Measurements from ENCODE around the gene MACROD1. TPM values are rescaled to one million over a fixed set of nuclear protein-coding genes. Genes with fewer than 3 reads are reported as not detected.

MACROD1 gene
- total RNA-seq, 3 donors from 2014 or later (not counting 1 experiment from before 2014, with no cell fraction given), result 0.73 to 3.3 (median 1.8) TPM

DNA sequence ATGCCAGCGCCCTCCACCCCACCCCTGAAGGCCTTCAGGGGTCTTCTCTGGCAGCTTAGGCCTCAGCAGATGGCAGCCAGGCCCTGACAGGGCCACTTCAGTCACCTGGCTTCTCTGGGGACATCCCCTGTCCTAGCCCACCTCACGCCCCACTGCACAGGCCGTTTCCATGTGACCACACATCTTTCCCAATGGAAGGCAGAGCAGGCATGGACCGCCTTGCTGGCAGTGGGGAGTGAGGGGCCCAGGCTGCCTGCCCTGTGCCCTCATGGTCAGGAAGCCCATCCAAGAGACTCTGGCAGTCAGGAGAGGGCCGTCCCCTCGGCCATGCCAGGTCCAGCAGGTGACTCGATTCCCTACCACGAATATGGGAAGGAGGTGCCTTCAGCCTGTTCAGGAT is 25.8 kb downstream of the MACROD1 start:
- Histone ChIP-seq H3K36me3 (ENCODE audit: control insufficient read depth, insufficient read depth, low read length) (no peaks in the 10 kb centered on the region), H3K27me3 (ENCODE audit: control insufficient read depth, insufficient read depth, low read length) (no peaks in the 10 kb centered on the region), H3K4me1 (ENCODE audit: control insufficient read depth, insufficient read depth, low read length) (peaks cover 8% of the 10 kb centered on the region), H3K9me3 (ENCODE audit: control insufficient read depth, insufficient read depth, low read length) (no peaks in the 10 kb centered on the region), H3K4me3 (ENCODE audit: low read length) (no peak overlapping the region), H3K27ac (ENCODE audit: low read length) (no peak overlapping the region)
- Mint-ChIP-seq H3K36me3 (no peaks in the 10 kb centered on the region), H3K4me3 (no peak overlapping the region), H3K4me1 (no peaks in the 10 kb centered on the region), H3K27me3 (ENCODE audit: low read depth in 2 of 2) (no peaks in the 10 kb centered on the region), H3K9me3 (no peaks in the 10 kb centered on the region), H3K27ac (no peak overlapping the region)
- TF ChIP-seq, protein P1, sequence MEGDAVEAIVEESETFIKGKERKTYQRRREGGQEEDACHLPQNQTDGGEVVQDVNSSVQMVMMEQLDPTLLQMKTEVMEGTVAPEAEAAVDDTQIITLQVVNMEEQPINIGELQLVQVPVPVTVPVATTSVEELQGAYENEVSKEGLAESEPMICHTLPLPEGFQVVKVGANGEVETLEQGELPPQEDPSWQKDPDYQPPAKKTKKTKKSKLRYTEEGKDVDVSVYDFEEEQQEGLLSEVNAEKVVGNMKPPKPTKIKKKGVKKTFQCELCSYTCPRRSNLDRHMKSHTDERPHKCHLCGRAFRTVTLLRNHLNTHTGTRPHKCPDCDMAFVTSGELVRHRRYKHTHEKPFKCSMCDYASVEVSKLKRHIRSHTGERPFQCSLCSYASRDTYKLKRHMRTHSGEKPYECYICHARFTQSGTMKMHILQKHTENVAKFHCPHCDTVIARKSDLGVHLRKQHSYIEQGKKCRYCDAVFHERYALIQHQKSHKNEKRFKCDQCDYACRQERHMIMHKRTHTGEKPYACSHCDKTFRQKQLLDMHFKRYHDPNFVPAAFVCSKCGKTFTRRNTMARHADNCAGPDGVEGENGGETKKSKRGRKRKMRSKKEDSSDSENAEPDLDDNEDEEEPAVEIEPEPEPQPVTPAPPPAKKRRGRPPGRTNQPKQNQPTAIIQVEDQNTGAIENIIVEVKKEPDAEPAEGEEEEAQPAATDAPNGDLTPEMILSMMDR (IDR thresholded peaks at IDR 0.05), result no peak
- ATAC-seq, result no peak
- no peak for DNase-seq
- intact Hi-C loops (cut with micrococcal nuclease), result loop anchor here (10.0 kb wide), 1 partner anchor 1105 kb away; no protein-coding TSS in a partner anchor
- 87% methylated on average over 8 of the region's 8 CpGs for WGBS (ENCODE audit: insufficient coverage)

DNA sequence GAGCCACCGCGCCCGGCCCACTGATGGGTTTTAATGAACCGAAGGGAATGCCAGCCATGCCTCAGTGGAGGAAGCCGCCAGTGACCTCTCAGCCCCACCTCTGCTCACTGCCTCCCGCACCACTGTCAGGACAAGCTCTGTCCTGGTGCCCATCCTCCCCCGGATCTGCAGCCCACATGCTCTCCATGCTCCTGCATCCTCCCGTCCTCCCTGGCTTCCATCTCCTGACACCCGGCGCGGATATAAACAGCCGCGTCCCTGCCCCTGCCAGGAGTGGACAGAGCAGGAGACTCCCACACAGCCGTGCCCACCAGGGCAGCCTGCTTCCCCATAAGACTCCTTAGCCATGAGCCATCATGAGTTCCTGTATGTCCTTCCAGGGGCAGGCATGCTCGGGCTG is 26.9 kb downstream of the MACROD1 start:
- 95% methylated on average over 15 of the region's 15 CpGs for WGBS (ENCODE audit: insufficient coverage)
- no peaks in the 10 kb centered on the region for H3K27me3 ChIP-seq (ENCODE audit: control insufficient read depth, insufficient read depth, low read length)
- H3K27me3 Mint-ChIP-seq (ENCODE audit: low read depth in 2 of 2), result no peaks in the 10 kb centered on the region
- no peaks in the 10 kb centered on the region for H3K36me3 Mint-ChIP-seq
- DNase-seq (no peak), ATAC-seq (no peak)
- H3K27ac ChIP-seq (ENCODE audit: low read length), result no peak overlapping the region
- no peaks in the 10 kb centered on the region for H3K4me1 Mint-ChIP-seq
- H3K4me1 ChIP-seq (ENCODE audit: control insufficient read depth, insufficient read depth, low read length), result peaks cover 8% of the 10 kb centered on the region
- intact Hi-C loops (cut with micrococcal nuclease), result no loop called here
- H3K4me3 ChIP-seq (ENCODE audit: low read length), result no peak overlapping the region
- TF ChIP-seq, protein P1 (IDR thresholded peaks at IDR 0.05), result no peak
- H3K4me3 Mint-ChIP-seq, result no peak overlapping the region
- no peaks in the 10 kb centered on the region for H3K9me3 ChIP-seq (ENCODE audit: control insufficient read depth, insufficient read depth, low read length)
- H3K36me3 ChIP-seq (ENCODE audit: control insufficient read depth, insufficient read depth, low read length), result no peaks in the 10 kb centered on the region
- no peak overlapping the region for H3K27ac Mint-ChIP-seq
- no peaks in the 10 kb centered on the region for H3K9me3 Mint-ChIP-seq

DNA sequence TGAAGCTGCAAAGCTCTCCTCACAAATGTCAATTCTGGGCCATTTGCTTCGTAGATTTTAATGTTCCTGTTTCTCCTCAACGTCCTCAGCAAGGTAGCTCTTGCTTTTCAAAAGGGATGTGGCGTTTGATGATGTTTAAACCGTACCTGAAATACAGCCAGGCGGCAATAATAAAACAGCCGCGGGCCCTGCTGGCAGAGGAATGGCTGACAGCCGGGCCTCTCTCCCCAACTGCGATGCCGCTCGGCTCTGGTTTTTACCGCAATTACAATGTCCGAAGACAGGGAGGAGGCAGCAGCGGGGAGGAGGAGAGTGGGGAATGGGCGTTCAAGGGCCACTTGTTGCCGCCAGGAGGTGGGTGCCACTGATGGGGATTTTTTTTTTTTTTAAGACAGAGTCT is 27.5 kb downstream of the MACROD1 start:
- H3K27ac ChIP-seq (ENCODE audit: low read length), result no peak overlapping the region
- Mint-ChIP-seq H3K27ac (no peak overlapping the region), H3K36me3 (no peaks in the 10 kb centered on the region), H3K4me3 (no peak overlapping the region), H3K27me3 (ENCODE audit: low read depth in 2 of 2) (no peaks in the 10 kb centered on the region), H3K4me1 (no peaks in the 10 kb centered on the region), H3K9me3 (no peaks in the 10 kb centered on the region)
- intact Hi-C loops (cut with micrococcal nuclease), result no loop called here
- no peak for DNase-seq
- peaks cover 3% of the 10 kb centered on the region for H3K4me1 ChIP-seq (ENCODE audit: control insufficient read depth, insufficient read depth, low read length)
- WGBS (ENCODE audit: insufficient coverage), result 91% methylated on average over 16 of the region's 16 CpGs
- no peaks in the 10 kb centered on the region for H3K36me3 ChIP-seq (ENCODE audit: control insufficient read depth, insufficient read depth, low read length)
- H3K9me3 ChIP-seq (ENCODE audit: control insufficient read depth, insufficient read depth, low read length), result no peaks in the 10 kb centered on the region
- H3K27me3 ChIP-seq (ENCODE audit: control insufficient read depth, insufficient read depth, low read length), result no peaks in the 10 kb centered on the region
- no peak for ATAC-seq
- TF ChIP-seq, protein P1 (IDR thresholded peaks at IDR 0.05), result no peak
- no peak overlapping the region for H3K4me3 ChIP-seq (ENCODE audit: low read length)

DNA sequence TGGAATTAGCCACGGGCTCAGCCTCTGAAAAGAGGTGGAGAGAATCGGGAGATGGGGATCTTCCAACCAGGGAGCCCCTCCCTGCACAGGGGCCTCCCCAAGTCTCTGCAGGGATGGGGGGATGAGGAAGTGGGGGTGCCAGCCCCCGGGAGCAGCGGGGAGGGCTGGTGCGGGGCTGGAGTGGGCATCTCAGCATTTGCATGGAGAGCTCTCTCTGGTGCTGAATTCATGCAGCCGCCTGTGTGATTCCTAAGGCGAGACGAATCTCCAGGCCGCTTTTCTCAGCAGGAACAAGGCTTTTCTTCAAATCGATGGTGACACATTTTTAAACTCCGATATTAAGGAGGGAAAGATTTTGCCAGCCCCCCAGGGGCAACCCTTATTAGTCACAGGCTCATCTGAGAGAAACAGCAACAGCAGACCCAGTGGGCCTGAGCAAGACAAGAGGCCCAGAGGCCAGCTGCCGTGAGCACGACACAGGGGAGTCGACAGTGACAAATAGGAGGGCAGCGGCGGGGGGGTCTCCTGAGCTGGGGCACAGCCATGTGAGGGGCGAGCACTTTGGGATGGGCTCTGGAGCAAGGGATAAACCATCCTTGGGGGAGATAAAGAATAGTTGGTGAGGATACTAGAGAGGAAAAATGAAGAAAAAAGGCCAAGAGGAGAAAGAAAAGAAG is 29.0 kb downstream of the MACROD1 start:
- Histone ChIP-seq H3K27ac (ENCODE audit: low read length) (no peak overlapping the region), H3K9me3 (ENCODE audit: control insufficient read depth, insufficient read depth, low read length) (no peaks in the 10 kb centered on the region), H3K27me3 (ENCODE audit: control insufficient read depth, insufficient read depth, low read length) (no peaks in the 10 kb centered on the region), H3K36me3 (ENCODE audit: control insufficient read depth, insufficient read depth, low read length) (no peaks in the 10 kb centered on the region), H3K4me1 (ENCODE audit: control insufficient read depth, insufficient read depth, low read length) (no peaks in the 10 kb centered on the region), H3K4me3 (ENCODE audit: low read length) (no peak overlapping the region)
- DNase-seq (no peak), ATAC-seq (no peak)
- intact Hi-C loops (cut with micrococcal nuclease), result no loop called here
- 91% methylated on average over 17 of the region's 17 CpGs for WGBS (ENCODE audit: insufficient coverage)
- no peaks in the 10 kb centered on the region for H3K9me3 Mint-ChIP-seq
- TF ChIP-seq, protein P1 (IDR thresholded peaks at IDR 0.05), result no peak
- no peaks in the 10 kb centered on the region for H3K27me3 Mint-ChIP-seq (ENCODE audit: low read depth in 2 of 2)
- H3K4me1 Mint-ChIP-seq, result no peaks in the 10 kb centered on the region
- no peak overlapping the region for H3K27ac Mint-ChIP-seq
- no peaks in the 10 kb centered on the region for H3K36me3 Mint-ChIP-seq
- no peak overlapping the region for H3K4me3 Mint-ChIP-seq
